GM18520 (cell line): ENCODE data around the gene SDC4.

Experiments
- ATAC-seq: cut with Tn5 transposase; IDR thresholded peaks from one replicate; pipeline ENCODE4 v1.9.1; 2021; ENCODE audit not compliant: unreplicated experiment

SDC4 gene

DNA sequence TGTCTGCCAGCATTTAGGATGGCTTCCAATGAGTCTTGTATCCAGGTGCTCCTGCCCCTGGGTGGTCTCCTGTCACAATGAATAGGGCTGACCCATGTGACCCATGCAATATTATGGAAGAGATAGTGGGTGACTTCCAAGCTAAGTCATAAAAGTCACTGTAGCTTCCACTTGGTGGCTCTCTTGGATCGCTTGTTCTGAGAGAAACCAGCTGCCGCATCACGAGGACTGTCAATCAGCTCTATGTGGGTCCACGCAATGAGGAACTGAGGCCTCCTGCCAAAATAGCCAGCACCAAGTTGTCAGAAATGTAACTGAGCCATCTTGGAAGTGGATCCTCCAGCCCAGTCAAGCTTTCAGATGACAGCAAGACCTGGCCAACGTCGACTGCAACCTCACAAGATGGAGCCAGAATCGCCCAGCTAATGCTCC lies 25.3 kb downstream of the SDC4 start:
- no peak for ATAC-seq

GRCh38 chr20:45320948-45321595 lies 27.2 kb downstream of the SDC4 start:
- peak; percentile 56 for ATAC-seq

GRCh38 chr20:45318948-45319347 lies 29.3 kb downstream of the SDC4 start:
- ATAC-seq: no peak

GRCh38 chr20:45318386-45318939 lies 29.8 kb downstream of the SDC4 start:
- no peak for ATAC-seq

- ATAC-seq: no peak
Measured at GRCh38 chr20:45317826-45318225, 30.4 kb downstream of the SDC4 start.

DNA sequence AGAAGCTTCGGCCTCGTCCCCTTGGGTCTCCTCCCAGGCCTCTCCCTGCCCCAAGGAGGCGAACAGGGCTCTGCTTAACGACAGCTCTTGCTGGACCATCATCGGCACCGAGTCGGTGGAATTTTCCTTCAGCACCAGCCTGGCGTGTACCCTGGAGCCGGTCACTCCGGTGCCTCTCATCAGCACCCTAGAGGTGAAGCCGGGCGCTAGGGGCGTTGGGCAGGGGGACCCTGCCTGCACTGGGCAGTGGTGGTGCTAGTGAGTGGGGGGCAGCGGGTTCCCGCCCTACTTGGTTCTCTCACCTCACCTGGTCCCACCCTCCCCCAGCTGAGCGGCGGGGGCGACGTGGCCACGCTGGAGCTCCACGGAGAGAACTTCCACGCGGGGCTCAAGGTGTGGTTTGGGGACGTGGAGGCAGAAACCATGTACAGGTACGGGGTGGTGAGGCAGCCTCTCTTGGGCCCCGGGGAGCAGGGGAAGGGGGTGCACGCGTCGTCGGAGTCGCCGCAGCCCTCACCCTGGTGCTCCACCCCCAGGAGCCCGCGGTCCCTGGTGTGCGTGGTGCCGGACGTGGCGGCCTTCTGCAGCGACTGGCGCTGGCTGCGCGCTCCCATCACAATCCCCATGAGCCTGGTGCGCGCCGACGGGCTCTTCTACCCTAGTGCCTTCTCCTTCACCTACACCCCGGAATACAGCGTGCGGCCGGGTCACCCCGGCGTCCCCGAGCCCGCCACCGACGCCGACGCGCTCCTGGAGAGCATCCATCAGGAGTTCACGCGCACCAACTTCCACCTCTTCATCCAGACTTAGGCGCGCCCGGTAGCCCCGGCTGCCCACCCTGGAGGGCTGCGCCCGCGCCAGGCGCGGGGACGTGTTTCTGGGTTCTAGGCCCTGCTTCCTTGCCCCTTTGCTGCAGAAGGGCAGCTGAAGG lies 31.8 kb downstream of the SDC4 start:
- ATAC-seq: no peak

- no peak for ATAC-seq
Measured at GRCh38 chr20:45315672-45316071, 32.6 kb downstream of the SDC4 start.

- ATAC-seq: no peak
Measured at GRCh38 chr20:45313943-45314342, 34.3 kb downstream of the SDC4 start.

DNA sequence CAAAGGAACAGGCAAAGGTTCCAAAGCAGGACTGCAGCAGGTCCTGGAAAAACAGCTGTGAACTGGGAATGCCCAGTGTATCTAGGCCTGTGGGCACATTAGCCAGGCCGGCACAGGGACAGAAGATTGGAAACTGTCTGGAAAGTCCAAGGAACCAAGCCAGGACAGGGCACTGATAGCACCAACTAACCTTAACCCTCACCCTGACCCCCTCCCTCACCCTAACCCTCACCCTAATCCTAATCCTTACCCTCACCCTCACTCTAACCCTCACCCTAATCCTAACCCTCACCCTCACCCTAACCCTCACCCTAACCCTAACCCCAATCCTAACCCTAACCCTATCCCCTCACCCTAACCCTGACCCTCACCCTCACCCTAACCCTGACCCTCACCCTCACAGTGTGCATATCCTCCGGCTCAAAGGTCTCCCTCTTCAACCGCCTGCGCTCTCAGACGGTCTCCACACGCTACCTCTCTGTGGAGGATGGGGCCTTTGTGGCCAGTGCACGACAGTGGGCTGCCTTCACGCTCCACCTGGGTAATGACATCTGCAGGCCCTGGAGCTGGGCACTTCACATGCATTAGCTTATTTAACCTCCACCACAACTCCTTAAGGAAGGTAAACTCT lies 35.0 kb downstream of the SDC4 start:
- ATAC-seq: no peak

GRCh38 chr20:45312241-45312640 lies 36.0 kb downstream of the SDC4 start:
- ATAC-seq: no peak

- ATAC-seq: no peak
Measured at GRCh38 chr20:45311589-45312211, 36.5 kb downstream of the SDC4 start.

DNA sequence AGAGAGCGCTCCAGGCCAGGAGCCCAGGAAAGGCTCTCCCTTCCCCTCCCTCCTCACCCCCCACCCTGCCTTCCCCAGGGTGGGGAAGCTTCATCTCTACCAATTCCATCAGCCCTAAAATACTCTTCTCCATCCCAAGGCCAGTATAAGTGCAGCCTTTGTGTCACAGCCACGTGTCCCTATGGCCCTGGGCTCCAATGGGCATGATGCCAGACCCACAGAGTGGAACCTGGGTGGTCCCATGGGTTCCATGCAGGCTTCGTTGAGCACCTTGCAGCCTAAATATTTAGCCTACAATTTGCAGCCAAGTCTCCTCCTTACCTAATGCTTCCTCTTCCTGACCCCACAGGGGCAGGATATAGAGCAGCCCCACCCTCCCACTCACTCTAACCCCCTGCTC lies 39.1 kb downstream of the SDC4 start:
- ATAC-seq: no peak

GRCh38 chr20:45308117-45308778 lies 40.0 kb downstream of the SDC4 start, which contains the start of gene MATN4:
Gene MATN4, minus strand, starts transcription at chr20:45308299. Its CDS starts 2,717 bp downstream, at chr20:45305582.
- ATAC-seq: no peak

DNA sequence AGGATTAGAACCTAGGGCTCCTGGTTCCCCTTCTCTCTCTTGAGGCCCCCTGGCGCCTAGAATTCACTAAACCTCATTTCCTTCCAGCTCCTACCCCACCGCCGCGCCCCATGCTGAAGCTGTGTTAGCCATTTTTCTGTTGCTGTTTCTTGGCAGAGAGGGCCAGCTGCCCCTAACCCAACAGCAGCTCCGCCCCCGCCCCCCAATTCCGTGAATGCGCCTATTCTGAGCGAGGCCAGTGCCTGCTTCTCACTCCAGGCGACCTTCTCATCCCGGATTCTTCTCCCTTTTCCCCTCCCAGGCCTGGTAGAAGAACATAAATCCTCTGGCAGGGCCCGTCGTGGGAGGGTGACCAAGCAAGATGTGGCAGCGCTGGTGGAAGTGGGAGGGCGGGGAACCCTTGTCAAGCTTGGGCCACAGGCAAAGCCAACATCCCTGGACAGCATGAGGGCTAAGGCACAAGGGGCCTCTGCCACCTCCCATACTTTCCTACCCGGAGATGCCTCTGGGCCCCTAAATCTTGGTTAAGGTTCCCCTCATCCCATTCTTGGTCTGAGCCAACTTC lies 41.1 kb downstream of the SDC4 start:
- ATAC-seq: no peak

- ATAC-seq: no peak
Measured at GRCh38 chr20:45306431-45306982, 41.7 kb downstream of the SDC4 start, which contains the start of gene RBPJL. Gene RBPJL, plus strand, starts transcription at chr20:45306840. Its CDS starts 83 bp downstream, at chr20:45306923.

DNA sequence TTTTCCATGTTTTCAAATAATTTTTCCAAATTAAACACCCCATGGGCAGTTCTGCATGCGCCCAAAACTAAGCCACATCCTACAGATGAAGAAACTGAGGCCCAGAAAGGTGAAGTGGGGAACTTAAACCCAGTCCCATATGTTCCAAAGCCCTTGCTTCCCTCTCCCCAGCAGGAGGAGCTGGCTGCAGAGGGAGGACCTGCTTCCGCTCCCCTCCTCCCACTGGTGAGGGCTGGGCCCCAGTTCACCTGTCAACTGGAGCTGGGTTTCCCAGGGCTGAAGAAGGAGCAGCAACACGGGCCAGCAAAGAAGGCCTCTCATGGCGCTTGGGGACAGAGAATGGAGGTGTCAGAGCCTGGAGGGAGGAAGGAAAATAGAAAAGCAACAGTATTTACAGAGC lies 43.0 kb downstream of the SDC4 start:
- ATAC-seq: no peak

GRCh38 chr20:45304464-45304999 lies 43.7 kb downstream of the SDC4 start:
- no peak for ATAC-seq

DNA sequence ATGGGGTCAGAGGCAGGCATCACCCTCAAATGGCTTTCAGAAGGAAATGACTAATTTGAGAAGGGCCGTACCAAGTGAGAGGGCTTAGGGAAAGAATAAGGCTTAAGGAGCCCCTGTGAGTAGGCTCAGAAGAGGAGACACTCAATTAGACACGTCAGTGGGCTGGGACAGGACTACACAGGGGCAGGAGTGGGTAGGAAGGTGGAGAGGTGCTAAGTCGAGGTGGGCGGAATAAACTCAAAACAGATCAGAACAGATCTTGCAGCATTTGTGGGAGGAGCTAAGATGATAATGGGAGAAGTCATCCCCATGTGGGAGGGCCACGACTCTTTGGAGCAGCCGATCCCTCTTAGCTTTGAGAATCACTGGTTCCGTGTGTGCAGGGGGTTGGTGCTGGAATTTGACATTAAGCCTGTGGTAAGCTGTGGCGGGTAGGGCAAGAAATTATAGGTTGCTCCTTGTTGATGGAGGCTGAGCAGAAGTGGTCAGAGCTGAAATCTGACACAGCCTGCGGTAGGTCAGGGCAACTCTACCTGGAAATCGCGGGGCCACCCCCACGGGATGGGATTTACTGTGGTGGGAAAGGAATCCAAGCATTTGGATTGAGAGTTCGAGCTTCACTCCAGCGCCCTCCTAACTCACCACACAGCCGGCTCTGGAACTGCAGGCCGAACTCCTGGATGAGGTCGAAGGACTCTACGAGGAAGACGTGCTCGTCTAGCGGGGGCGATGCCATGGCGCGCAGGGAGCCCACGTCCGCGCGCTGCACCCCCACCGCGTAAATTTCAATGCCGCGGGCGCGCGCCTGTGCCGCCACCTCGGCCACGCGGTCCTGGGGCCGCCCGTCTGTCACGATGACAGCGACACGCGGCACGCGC lies 44.4 kb downstream of the SDC4 start:
- no peak for ATAC-seq
